ENCODE measurements around the gene ERP44.

The ERP44 gene

GRCh38 chr9:99931155-99931840 lies 167.5 kb downstream of the ERP44 start:
- no peak overlapping the region for H3K27ac ChIP-seq
- H3K9me3 ChIP-seq: no peaks in the 10 kb centered on the region
- H3K27me3 ChIP-seq: no peaks in the 10 kb centered on the region
- H3K36me3 ChIP-seq: no peaks in the 10 kb centered on the region
- no peak for TF ChIP-seq CTCF (IDR thresholded peaks at IDR 0.05)
- no peak overlapping the region for H3K4me3 ChIP-seq (ENCODE audit: low read depth in 1 of 2, low read length in 1 of 2)
- H3K4me1 ChIP-seq (ENCODE audit: control insufficient read depth in 1 of 2, insufficient read depth in 1 of 2, low read depth in 1 of 2, low read length in 1 of 2): no peaks in the 10 kb centered on the region

- no peak for TF ChIP-seq CTCF (IDR thresholded peaks at IDR 0.05)
- Histone ChIP-seq H3K9me3 (no peaks in the 10 kb centered on the region), H3K27me3 (no peaks in the 10 kb centered on the region), H3K36me3 (no peaks in the 10 kb centered on the region), H3K4me1 (ENCODE audit: control insufficient read depth in 1 of 2, insufficient read depth in 1 of 2, low read depth in 1 of 2, low read length in 1 of 2) (no peaks in the 10 kb centered on the region), H3K27ac (no peak overlapping the region), H3K4me3 (ENCODE audit: low read depth in 1 of 2, low read length in 1 of 2) (no peak overlapping the region)
Measured at GRCh38 chr9:99929652-99930051, 169.1 kb downstream of the ERP44 start.
